ENCODE results near the gene CAMTA1.

Gene CAMTA1

GRCh38 chr1:7616076-7616832 lies 831.0 kb downstream of the CAMTA1 start:
- no peak for DNase-seq (ENCODE audit: low read depth)

- no peak for DNase-seq (ENCODE audit: low read depth)
Measured at GRCh38 chr1:7616953-7617352, 831.7 kb downstream of the CAMTA1 start.

GRCh38 chr1:7617826-7618225 lies 832.6 kb downstream of the CAMTA1 start:
- DNase-seq (ENCODE audit: low read depth), result no peak

- DNase-seq (ENCODE audit: low read depth), result no peak
Measured at GRCh38 chr1:7620196-7620595, 834.9 kb downstream of the CAMTA1 start.

DNA sequence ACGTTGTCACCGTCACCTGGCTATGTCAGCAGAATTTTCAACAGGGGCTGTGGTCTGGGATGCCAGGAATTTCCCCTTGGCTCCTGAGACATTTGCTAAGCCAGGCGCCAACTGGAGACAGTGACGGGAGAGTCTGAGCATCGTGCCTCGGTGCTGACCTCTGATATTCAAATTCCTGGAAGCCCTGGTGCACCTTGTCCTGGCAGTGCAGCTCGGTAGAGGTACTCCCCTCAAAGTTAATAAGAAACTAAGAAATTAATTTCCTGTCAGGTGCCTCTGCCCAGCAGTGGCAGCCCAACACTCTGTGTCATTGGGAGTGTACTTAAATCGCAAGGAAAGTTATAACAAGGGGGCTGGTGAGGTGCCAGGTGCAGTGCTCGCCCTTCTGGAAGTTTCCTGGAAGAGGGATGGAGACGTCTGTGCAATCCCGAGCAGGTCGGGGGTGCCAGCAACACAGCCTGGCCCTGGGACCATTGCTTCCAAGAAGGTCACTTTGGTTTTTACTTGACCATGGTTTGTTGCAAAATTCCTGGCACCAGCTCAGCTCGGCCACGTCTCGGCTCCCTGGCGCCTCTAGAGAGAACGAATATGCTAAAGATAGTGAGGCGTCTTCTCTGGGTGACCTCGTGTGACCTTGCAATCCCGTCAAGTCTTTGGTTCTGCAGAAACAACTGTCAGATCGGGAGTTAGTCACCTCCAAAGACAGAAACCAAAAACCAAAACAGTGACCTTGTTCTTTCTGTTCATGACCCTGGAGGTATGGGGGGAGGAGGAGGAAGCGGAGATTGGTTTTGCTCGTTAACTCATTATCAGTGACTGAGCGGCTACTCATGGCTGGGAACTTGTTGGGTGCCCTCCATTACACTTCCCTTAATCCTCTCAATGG lies 836.3 kb downstream of the CAMTA1 start:
- no peak for DNase-seq (ENCODE audit: low read depth)

GRCh38 chr1:7623842-7624241 lies 838.6 kb downstream of the CAMTA1 start:
- no peak for DNase-seq (ENCODE audit: low read depth)

DNA sequence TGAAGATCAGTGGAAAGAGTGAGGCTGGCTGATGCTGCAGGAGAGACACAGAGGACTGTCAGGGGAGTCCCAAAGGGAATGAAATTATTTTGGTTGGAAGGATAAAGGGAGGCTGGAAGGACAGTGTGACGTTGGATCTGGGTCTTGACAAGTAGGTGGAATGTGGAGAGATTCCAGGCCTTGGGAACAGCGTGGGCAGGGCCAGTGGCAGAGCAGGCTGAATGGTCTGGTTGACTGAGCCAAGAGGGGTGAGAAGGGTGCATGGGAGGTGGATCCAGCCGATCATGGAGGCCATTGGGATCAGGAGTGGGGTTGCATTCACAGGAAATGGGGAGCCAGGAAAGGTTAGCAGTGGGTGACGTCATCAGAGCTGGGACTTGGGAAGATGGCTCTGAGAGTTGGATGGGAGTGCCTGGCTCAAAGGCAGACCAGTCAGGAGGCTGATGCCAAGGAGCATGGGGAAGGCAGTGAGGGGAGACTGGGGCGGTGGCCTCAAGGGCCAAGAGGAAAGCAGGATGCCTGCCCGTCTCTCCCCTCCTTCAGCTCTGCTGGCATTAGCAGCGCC lies 839.6 kb downstream of the CAMTA1 start:
- no peak for DNase-seq (ENCODE audit: low read depth)

GRCh38 chr1:7625401-7625800 lies 840.1 kb downstream of the CAMTA1 start:
- DNase-seq (ENCODE audit: low read depth), result no peak

- DNase-seq (ENCODE audit: low read depth), result no peak
Measured at GRCh38 chr1:7628273-7628672, 843.0 kb downstream of the CAMTA1 start.

- no peak for DNase-seq (ENCODE audit: low read depth)
Measured at GRCh38 chr1:7629011-7629410, 843.8 kb downstream of the CAMTA1 start.

DNA sequence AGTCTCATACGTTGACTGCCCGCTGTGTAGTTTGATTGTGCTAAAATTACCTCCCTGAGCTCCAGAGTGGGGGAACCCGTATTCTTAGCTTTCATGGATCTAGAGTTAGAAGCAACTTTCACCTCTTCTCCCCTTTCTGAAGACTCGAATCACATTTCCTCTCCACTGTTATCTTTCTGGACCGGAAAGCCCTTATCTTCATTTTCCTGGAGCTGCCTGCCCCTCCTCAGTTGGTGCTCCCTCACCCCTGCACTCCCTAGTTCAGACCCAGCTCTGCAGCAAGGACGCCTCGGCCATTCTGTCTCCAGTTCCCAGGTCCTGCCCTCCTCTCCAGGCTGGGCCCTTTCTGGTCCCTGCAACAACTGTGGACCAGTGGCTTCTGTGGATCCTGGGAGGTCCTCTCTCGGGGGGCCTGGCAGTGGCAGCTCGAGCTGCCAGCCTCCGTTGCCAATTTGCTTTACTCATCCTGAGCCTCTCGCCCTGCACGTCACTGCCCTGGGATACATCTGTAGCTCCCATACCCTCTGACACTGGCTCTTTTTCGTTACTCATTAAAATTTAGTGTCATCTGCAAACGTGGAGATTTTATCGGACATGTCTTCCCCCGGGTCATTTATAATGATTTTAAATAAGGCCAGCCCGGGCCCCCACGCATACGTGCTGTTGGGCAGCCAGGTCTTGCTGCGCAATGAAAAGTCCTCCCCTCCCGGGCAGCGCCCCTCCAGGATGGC lies 844.4 kb downstream of the CAMTA1 start:
- DNase-seq (ENCODE audit: low read depth), result no peak

DNA sequence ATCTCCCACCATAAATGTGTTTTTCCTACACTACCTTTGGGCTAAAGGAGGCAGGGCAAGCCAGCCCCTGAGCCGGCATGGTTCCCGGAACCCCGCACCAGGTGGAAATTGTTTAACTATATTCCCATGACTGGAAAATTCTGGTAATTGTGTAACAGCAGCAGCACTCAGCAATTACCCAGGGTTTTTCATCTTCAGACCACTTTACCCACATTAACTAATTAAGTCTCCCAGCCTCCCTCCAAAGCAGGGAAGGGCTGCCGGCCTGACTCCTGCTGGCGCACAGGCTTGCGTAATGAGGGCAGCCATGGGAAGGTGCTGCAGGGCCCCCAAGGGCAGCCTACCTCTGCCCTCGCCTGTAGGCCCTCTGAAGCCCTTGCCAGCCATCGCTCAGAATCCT lies 845.1 kb downstream of the CAMTA1 start:
- no peak for DNase-seq (ENCODE audit: low read depth)

DNA sequence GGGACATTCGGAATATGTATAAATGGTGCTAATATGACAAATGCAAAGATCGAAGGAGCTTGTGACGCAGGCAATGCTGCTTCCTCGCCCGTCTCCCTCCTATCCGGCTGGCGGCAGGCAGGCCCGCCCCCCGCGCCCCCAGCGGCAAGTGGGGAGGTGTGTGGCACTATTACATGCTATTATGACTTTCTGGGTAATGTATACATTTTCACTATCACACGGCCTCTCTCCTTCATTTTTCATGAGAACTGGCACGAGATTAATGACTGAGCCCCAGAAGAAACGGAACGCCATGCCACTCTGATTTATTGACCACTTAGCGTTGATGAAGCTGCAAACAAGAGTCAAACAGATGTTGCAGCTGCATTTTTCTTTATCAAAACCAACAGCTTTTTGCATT lies 846.9 kb downstream of the CAMTA1 start:
- no peak for DNase-seq (ENCODE audit: low read depth)

- DNase-seq (ENCODE audit: low read depth), result no peak
Measured at GRCh38 chr1:7632681-7633080, 847.4 kb downstream of the CAMTA1 start.

DNA sequence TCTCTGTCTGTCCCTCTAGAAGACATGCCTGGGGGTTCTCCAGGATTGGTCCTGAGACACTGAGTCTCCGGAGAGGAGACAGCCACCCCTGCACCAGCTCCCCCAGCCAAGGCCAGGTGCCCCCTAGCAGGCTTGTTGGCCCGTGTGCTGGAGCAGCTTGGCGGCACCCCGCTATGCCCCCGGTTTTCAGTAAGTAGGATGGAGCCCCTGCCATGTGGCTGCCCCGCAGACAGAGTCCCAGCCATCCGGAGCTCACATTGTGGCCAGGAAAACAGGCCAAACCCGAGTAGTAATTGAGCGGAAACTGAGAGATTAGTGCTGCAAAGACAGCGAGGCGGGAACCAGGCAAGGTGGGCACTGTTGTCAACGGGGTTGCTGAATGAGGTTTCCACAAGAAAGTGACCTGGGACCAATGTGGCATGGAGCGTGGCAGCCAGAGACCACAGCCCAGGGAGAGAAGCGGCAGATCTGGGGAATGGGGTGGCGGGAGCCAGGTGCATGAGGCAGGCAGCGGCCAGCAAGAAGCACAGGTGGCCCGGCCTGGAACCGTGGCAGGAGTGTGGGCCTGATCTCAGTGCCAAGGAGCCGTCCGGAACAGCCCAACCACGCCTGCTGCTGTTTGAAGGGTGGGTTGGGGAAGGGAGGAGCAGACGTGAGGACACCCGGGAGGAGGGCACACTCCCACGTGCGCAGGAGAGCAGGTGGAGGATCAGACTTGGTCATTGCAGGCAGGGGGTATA lies 848.4 kb downstream of the CAMTA1 start:
- DNase-seq (ENCODE audit: low read depth), result no peak

GRCh38 chr1:7634546-7635240 lies 849.4 kb downstream of the CAMTA1 start:
- DNase-seq (ENCODE audit: low read depth), result no peak

- DNase-seq (ENCODE audit: low read depth), result no peak
Measured at GRCh38 chr1:7636795-7637526, 851.7 kb downstream of the CAMTA1 start.

DNA sequence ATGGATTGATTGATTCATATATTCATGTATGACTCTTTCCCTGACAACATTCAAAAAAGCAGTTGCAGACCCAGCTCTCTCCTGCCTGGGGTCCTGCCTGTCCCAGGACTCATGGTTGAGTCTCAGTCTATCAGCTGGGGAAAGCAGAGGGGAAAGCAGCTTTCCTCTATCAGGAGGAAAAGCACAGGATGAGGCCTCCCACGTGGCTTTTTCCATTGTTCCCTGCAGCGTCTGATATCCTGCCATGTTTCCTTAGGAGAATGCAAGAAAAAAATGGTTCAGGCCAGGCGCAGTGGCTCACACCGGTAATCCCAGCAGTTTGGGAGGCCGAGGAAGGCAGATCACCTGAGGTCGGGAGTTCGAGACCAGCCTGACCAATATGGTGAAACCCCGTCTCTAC lies 852.8 kb downstream of the CAMTA1 start:
- no peak for DNase-seq (ENCODE audit: low read depth)

GRCh38 chr1:7639435-7640131 lies 854.3 kb downstream of the CAMTA1 start:
- DNase-seq (ENCODE audit: low read depth), result no peak

DNA sequence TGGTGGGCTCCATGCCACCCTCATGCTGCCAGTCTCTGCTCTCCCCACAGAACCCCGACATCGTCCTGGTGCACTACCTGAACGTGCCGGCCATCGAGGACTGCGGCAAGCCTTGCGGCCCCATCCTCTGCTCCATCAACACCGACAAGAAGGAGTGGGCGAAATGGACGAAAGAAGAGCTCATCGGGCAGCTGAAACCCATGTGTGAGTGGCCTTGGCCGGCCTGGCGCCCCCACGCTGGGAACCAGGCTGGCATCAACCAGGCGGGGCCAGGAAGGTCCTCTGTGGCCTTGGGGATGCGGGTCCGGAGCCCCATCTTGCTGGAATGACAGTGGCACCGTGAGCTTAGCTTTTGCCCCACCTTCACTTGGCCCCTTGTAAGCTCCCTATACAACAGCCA lies 855.1 kb downstream of the CAMTA1 start:
- no peak for DNase-seq (ENCODE audit: low read depth)
